Right hindlimb (tissue), 1 donor: Measurements from ENCODE around the gene XPC.
"Not testable (repeated sequence)": the region's sequence is repeated elsewhere in the genome, so short reads cannot be mapped to it uniquely, and the experiment has no call there.

ENCODE experiments used
- DNase-seq: peaks from one replicate; pipeline ENCODE4 v3.0.0-alpha.2; 2018

The XPC gene

GRCh38 chr3:14178247-14179113 lies at the start of gene XPC, which contains the start of gene LSM3:
Gene XPC (minus strand): TSS chr3:14178601. CDS start chr3:14178568, 33 bp downstream.
Gene LSM3 (plus strand): TSS chr3:14178817. CDS start chr3:14178861, 44 bp downstream.
- DNase-seq, result peak; percentile 98

GRCh38 chr3:14227856-14228255 lies 49.5 kb upstream of the XPC start:
- DNase-seq, result no peak

DNA sequence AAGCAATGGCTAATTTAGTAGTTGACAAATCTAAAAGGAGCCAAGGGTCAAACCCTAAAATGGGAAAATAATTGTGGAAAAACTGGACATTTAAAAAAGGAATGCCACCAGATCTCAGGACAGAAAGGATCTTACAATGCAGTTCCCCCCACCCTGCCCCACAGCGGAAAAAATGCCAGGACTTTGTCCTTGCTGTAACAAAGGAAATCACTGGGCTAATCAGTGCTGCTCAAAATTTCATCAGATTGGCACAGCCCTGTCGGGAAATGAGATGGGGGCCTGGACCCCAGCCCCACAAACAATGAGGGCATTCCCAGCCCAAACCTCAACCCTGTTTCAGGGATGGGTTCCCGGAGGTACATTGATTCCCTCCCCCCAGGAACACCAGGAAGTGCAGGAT lies 48.0 kb upstream of the XPC start:
- not testable (repeated sequence) for DNase-seq

DNA sequence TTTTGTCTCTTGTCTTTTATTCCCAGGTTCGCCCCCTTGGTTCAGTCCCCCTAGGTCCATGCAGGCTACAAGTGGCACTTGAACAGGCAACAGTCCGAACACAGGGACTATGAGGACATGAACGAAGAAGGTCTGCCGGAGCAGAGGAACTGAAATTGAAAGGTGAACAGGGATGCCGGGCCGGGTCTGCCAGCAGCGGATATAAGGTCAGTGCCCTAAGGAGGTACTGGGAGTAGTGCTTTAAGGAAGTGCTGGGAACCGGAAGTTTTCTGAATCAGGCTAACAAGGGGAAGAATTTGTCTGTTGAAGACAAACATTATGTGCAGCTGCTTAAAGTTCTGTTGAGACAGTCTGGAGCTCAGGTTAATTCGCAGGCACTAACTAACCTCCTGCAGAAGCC lies 47.0 kb upstream of the XPC start:
- no peak for DNase-seq

DNA sequence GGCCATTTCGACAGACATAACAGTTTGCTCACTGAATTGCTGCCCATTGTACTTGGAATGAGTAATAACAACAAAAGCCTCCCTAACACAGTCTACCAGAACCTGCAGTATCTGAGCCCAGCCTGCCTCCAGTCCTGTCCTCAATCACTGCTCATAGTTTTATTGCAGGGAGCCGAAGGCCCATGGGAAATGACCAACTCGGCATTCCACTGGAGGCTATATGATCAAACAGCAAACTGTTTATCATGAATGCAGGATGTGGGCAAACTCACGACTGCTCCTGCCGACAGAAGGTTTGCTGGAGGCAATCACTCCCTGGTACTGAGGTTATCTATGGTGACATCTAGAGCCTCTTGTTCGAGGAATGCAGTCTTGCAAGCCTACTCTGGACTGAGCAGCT lies 46.5 kb upstream of the XPC start:
- no peak for DNase-seq

- DNase-seq, result no peak
These were observed 45.2 kb upstream of the XPC start for GRCh38 chr3:14223595-14223994.

GRCh38 chr3:14222900-14223594 lies 44.6 kb upstream of the XPC start:
- DNase-seq, result no peak

DNA sequence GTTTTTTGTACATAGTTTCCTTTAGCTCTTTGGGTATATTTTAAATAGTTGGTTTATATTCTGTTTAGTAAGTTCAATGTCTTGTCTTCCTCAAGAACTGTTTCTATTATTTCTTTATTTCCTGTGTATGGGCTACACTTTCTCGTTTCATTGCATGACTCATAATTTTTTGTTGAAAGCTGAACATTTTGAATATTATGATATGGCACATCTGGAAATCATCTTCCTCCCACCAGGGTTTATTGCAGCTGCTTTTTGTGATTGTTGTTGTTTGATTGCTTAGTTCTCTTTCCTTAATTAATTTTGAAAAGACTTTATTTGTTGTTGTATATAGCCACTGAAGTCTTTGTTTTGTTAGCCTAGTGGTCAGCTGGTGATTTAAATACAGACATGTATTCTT lies 44.1 kb upstream of the XPC start:
- DNase-seq, result no peak

DNA sequence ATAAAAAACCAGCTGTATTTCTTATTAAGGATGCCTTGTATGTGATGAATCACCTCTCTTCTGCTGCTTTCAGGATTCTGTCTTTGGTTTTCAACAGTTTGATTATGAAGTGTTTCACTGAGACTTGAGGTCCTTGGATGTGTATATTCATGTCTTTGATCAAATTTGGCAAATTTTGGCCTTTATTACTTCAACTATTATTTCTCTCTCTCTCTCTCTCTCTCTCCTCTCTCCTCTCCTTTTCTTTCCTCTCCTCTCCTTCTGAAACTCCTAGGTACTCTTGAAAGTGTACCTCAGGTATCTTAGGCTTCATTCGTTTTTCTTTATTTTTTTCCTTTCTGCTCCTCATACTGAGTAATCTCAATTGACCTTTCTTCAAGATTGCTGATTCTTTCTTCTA lies 43.5 kb upstream of the XPC start:
- no peak for DNase-seq

DNA sequence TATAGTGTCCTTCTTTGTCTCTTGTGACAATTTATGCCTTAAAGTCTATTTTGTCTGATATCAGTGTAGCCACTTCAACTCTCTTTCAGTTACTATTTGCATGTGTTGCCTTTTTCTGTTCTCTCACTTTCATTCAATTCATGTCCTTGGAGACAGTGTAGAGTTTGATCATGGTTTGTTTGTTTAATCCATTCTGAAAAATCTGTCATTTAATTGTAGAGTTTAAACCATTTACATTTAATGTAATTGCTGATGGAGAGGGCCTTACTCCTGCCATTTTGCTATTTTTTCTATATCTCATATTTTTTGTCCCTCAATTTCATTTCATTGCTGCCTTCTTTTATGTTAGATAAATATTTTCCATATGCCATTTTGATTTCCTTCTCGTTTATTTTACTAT lies 42.5 kb upstream of the XPC start:
- no peak for DNase-seq

- DNase-seq, result no peak
These were observed 40.0 kb upstream of the XPC start for GRCh38 chr3:14218355-14218754.

- peak; percentile 77 for DNase-seq
These were observed 38.1 kb upstream of the XPC start for GRCh38 chr3:14216257-14217048.

GRCh38 chr3:14214764-14215163 lies 36.4 kb upstream of the XPC start:
- DNase-seq, result no peak

- no peak for DNase-seq
These were observed 34.8 kb upstream of the XPC start for GRCh38 chr3:14213066-14213774.

GRCh38 chr3:14212032-14212431 lies 33.6 kb upstream of the XPC start:
- DNase-seq, result no peak

GRCh38 chr3:14211621-14212020 lies 33.2 kb upstream of the XPC start:
- DNase-seq, result no peak

DNA sequence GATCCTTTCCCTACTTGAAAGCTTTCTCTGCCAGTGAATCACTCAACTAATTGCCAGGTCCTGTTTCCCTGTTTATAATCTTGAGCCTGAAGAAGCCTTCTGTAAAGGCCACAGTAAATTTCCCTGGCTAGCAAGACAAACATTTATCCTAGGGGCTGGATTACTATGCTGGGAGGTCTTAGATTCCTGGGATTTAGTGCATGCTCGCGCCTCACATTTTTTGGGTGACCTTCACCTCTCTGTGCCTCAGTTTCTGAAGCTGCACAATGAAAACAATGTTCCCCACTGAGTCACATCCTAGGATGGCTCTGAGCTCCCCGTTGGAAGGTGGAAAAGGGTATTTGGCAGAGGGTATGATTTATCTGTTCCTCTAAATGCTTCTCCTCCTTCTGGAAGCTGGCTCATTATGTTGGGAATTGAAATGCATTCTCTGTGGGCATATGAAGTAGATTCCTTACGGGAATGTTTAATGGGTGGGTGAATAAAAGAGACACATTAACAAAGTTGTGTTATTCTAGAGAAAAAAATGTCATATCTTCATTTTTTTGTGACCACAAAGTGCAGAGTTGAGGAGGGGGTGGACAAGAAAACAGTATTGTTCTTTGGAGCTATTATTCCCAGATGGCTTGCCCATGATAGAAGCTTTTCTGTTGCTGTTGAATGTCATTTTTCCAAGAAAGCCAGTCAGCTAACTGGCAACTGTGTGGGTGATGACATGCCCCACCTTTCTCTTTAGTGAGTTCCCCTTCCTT lies 32.6 kb upstream of the XPC start:
- no peak for DNase-seq

DNA sequence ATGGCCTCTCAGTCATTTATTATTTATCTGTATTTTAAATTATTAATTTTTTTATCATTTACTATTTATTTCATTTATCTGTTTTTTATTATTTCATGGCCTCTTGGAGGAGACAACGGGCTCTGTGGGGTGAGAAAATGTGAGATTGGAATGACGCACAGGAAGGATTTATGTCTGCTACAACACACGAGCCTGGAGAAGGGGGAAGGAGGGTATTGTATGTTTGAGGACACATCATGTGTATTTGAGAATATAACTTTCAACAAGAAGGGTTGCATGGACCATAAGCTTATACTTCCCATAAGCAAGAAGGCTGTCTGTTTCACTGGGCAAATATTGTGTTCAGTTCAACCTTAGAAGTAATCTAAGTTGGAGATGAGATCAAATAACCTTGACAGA lies 31.9 kb upstream of the XPC start:
- no peak for DNase-seq

GRCh38 chr3:14209581-14210289 lies 31.3 kb upstream of the XPC start:
- DNase-seq, result no peak

GRCh38 chr3:14208977-14209394 lies 30.6 kb upstream of the XPC start:
- DNase-seq, result no peak

GRCh38 chr3:14208168-14208567 lies 29.8 kb upstream of the XPC start:
- DNase-seq, result no peak
